HG02973 (cell line): ENCODE results near the gene MVB12B.

Experiments
- ATAC-seq: cut with Tn5 transposase; IDR thresholded peaks from one replicate; pipeline ENCODE4 v1.9.1; 2021; ENCODE audit warnings: moderate library complexity; ENCODE audit not compliant: unreplicated experiment

MVB12B gene

DNA sequence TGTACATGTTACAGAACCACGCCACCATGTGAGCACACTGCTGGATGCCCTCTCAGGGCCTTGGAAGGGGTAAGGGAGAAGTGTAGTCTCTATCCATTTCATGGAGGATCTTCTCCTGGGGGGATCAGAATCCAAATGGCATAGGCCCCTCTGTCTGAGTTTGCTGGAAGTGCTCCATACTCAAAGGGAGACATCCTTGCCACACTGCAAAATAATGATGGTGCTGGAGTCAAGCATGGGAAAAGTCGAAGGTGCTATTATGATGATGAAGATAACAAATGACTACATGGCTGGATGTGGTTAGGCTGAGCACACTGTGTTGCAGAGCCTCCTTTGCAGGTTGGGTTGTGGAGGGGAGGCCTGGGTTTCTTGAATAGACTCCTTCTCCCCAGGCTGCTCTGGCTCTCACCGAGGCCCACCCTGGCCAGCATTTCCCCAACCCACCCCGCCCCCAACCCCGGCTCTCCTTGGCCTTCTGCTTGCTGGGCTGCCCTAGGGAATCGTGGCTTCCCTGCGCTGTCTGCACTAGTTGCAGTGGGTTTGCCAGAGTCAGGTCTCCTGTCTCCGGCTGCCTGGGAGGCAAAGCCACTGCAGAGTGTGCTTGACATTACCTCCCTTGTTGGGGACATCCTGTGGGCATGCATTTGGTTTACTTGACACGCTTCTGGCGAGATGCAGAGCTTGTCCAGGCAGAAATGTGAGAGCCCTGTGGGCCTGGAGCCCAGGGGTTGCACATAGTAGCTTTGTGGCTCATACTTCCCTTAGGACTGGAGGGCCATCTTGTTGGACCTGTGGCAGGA lies 3.0 kb downstream of the MVB12B start:
- ATAC-seq: no peak

DNA sequence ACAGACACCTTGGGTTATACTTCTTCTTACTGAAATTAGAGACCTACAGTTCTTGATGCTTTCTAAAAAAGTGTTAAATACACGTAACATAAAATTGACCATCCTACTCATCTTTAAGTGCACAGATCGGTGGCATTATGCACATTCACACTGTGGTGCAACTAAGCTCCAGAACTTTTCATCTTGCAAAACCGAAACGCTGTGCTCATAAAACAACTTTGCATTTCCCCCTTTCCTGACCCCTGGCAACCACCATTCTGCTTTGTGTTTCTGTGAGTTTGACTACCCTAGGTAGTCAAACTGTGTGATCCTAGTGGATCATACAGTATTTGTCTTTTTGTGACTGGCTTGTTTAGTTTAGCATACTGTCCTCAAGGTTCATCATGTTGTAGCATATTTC lies 3.9 kb downstream of the MVB12B start:
- no peak for ATAC-seq

DNA sequence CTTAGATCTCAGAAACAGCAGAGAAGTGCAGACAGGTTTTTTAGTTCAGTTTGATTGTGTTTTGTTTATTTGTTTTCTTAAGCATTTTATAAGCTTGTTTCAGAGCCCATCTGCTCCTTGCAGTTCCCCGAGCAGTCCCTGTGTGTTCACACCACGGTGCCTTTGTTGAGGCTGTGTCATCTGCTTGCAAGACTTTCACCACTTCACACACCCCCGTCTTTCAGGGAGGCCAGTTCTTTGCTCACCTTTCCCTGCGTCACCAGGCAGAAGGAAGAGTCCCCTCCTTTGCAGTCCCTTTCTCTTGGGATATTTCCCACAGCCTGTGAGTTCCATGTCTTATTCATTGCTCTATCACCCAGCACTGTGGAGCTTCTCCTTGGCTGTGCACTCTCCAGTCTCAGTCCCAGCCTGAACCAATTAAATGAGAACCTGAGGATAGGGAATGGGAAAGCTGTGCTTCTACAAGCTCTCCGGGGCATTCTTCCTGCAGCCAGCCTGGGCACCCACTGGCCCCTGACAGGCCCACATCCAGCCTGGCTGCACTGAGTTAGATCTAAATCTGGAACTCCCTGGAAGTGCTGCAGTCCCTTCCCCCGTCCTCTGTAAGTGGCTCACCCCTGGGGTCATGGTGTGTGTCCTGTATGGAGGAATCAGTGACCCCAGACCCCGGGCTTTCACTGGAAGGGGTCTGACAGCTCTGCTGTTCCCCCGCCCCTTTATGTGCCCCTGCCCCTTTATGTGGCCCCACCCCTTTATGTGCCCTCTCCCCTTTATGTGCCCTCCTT lies 5.5 kb downstream of the MVB12B start:
- ATAC-seq: no peak

DNA sequence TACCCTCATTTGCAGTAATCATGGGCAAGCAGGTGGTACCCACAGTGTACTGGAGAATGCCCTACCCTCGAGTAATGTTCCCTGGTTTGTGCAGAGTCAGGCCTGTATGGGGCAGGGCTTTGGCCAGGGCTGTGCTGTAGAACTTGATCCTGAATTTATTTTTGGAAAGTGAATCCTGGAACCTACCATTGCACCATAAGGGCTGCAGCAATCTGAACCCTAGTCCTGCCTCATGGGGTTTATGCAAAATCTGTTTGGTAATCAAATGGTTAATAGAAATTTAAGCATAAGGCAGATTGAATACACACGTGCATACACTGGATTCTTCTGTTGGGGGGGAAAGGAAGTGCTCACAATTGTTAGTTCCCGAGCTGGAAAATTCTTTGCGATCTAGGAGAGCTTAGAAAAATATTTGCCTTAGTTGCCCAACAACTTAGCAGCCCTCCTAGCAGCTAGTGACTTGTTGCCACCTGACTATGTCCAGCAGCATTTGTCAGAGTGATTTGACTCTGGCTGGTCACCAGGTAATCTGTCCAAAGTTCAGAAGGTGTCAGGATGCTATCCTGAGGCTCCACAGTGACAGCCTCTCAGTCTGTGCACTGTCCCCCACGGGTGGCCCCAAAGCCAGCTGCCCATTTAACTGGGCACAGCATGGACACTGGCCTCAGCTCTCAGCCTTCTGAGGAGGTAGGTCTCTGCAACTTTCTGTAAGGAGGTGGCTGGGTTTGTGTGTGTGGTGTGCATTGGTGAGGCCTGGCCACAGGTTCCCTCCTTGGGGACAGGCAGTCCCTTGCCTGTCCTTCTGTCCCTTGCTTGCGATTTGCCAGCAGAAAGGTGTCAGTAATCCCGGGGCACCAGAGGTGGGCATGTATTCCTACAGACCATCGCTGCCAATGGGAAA lies 8.3 kb downstream of the MVB12B start:
- ATAC-seq: no peak

DNA sequence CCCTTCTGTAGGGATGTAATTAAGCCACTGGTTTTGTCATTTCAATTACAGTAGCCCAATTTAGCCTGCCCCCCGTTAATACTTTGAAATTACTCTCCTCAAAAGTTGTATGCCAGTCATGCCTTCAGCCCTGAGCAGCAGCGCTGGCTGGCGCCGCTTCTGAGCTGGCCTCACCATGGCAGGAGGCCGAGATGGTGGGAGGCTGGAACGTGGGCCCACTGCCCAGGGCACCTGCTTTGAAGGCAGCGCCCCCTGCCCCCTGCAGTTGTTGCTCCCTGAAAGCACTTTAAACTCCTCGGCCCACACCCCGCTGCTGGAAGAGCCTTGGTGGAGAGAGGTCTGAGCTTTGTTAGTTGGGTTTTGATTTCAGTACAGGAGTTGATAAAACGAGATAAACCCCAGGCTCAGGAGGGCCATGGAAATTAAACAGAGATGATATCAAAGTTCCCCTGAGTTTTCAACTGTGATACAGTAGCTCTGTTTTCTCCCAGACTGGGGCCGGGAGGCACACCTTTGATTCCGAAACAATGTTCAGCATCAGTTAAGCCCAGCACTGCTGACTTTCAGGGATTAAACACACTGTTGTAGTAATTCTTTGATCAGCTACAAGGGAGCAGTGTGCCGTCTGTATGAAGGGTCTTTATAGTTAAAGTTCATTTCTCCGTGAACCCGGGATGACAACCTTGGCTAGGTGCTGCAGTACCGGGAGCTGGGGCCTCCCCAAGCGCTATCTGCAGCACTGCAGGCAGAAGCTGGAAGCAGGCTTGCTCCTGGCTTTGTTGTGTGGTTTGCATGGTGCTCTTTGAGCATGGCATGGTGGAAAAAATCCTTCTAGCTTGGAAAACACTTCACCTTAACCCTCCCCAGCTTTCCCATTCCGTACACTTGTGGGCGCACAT lies 9.5 kb downstream of the MVB12B start:
- ATAC-seq: no peak

DNA sequence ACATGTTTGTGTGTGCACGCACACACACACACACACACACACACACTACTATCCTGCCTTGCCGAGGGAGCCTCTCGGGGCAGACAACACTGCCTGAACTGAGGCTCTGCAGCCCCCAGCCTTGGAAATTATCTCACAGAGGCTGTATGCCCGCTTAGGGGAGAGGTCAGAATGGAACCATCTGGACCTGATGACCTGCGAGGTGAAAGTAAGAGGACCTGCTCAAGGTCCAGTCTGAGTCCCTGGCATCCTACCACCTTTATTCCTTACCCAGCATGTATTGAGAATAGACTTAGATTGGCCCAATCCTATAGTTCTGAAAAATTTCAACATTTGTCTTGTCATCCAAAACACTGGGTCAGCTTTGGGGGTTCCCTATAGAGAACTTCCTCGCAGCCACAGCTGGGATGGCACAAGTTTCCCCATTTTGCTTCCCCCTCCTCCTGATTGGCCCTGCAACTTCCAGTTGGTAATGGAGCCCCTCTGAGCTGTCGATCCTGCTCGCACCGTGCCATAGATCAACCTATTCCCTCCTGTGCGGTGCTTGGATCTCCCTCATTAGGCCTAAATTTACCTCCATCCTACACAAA lies 10.2 kb downstream of the MVB12B start:
- ATAC-seq: no peak

DNA sequence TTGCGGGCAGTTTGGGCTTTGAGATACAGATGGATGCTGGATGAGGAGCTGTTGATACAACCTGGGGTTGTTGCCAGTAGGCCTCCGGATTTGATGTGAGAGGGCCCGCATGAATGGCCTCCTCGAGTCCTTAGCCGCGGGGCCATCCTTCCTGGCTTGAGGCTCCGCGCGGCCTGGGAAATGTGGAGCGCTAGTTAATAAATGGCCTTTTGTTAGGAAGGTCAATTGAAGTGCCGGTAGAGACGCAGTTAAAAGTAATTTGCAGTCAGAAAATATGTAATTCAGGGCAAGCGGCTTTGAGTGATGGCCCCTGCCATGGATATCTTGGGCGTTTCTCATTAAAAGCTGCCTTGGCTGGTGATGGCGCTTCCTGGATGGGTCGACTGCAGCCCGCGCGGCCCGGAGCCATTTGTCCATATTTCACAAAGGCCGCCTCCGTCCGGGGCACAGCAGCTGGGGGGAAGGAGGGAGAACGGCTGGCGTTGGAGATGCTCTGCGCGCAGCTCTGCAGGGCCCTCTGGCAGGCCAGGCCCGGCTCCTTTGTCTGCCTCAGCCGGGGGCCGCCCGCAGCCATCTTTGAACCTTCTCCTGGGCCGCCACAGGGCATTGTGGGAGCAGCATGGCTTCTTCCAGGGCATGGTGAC lies 11.2 kb downstream of the MVB12B start:
- no peak for ATAC-seq

GRCh38 chr9:126338945-126339344 lies 12.3 kb downstream of the MVB12B start:
- no peak for ATAC-seq

DNA sequence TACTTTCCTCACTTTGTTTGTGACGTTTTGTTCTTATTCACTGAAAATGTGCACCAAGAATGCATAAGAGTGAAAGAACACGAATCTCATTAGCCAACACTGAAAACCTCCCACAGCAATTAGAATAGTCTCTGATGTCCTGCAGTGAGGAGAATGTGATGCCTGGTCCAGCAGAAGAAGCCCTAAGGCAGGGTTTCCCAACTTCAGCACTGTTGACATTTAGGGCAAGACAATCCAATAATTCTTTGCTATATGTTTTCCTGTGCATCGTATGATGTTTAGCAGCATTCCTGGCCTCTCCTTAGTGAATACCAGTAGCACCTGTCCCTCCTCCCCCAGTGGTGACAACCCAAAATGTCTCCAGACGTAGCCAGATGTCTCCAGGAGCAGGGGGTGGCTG lies 14.8 kb downstream of the MVB12B start:
- ATAC-seq: no peak

DNA sequence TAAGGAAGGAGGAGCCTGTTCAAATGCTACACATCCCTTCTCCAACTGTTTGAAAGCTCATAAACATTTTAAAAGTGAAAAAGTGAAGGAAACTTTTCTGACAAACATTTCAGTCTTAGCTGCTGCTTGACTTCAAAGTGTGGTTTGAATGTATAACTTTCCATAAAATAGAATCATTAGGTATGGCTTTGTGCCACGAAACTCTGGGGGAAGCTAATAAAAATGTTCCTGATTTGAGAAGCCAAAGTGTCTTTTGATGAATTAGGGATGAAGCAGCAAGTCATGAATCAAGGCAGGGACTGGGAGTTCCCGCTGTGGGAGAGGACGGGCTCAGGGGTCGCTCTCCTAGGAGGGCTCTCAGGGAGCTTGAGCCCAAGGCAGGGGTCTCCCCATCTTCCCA lies 15.3 kb downstream of the MVB12B start:
- no peak for ATAC-seq

DNA sequence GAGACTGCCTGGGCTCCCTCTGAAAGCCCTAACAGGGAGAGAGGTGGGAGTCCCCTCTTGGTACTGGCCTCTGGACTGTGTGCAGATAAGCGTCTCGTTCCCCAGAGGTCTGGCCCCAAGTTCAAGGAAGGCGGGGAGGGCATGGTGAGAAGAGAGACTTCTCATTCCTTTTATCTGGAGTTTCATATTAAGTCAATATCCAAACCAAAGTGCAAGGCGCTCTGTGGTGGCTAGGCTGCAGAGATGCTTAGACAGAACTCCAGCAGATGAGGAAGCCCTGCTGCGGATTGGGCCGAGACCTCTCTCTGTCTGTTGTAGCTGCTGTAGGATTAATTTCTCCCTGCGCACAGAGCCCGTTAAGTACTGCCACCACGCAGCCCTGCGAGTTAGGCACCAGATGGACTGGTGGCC lies 16.0 kb downstream of the MVB12B start:
- no peak for ATAC-seq

DNA sequence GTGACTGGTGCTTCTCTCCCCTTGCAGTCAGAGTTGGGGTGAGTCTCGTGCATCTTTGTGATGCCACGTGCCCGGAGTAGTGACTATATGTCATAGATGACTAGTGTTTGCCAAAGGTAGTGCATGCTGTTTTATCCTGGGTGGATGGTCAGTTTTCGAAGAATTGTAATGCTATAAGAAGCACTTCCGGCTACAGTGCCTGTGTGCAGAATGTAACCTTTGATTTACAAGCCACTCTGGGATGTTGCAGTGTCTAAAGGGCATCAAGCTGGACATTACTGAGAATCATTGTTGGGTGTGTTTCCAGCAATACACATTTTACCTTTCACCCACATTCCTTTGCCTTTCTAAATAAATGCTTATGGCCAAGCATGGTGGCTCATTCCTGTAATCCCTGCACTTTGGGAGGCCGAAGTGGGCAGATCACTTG lies 16.7 kb downstream of the MVB12B start:
- no peak for ATAC-seq

DNA sequence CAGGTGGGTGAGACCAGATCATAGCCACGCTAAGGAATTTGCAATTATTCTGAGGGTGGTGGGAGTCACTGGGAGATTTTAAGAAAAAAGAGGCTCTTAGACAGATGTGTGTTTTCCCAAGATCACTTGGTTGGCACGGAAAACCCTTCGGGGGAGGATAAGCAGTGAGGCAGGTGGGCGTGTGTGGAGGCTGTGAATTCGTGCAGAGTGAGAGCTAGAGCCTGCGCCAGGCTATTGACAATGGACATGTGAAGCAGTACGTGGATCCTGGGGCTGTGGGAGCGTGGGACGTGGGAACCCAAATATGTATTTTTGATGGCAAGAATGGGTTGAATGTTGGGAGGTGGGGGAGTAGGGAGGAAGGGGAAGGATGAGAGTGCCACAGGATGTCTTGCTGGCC lies 19.4 kb downstream of the MVB12B start:
- ATAC-seq: no peak

GRCh38 chr9:126347093-126347492 lies 20.5 kb downstream of the MVB12B start:
- ATAC-seq: no peak

DNA sequence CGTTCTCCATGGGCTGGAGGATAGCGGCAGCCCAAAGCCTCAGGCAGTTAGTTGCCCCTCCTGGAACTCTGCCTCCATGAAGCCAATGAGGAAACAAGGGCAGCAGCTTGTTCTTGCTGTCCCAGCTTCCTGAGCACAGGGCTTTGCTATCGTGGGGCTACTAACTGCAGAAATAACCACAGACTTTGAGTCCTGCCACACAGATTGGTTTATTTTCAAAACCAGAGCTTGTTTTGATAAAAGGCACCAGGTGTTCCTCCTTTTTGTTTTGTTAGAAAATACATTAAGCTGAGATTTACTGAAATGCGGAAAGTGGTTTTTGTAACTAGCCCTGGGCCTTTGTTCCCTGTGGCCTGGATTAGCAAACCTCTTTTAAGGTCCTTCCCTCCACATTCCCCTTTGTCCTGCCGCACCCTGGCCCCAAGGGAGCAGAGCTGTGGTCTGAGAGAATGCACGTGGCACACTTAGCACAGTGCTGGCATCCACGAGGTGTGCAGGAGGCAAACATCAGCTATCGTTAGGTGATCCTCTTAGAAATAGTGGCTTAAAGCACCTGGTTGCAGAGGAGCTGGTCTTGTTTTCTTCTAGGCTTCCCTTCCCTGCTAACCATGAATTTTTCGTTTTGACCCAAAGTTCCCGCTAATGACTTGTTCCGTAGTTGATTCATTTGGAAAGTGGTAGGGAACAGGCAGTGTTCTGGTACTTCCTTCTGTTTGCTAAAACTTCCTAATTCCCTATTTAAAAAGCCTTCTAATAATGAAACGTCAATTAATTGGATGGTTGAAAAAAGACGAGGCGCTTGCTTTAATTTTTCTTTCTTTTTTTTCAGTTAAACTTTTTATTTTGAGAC lies 21.5 kb downstream of the MVB12B start:
- no peak for ATAC-seq

- ATAC-seq: no peak
These were observed 22.4 kb downstream of the MVB12B start for GRCh38 chr9:126348911-126349550.

DNA sequence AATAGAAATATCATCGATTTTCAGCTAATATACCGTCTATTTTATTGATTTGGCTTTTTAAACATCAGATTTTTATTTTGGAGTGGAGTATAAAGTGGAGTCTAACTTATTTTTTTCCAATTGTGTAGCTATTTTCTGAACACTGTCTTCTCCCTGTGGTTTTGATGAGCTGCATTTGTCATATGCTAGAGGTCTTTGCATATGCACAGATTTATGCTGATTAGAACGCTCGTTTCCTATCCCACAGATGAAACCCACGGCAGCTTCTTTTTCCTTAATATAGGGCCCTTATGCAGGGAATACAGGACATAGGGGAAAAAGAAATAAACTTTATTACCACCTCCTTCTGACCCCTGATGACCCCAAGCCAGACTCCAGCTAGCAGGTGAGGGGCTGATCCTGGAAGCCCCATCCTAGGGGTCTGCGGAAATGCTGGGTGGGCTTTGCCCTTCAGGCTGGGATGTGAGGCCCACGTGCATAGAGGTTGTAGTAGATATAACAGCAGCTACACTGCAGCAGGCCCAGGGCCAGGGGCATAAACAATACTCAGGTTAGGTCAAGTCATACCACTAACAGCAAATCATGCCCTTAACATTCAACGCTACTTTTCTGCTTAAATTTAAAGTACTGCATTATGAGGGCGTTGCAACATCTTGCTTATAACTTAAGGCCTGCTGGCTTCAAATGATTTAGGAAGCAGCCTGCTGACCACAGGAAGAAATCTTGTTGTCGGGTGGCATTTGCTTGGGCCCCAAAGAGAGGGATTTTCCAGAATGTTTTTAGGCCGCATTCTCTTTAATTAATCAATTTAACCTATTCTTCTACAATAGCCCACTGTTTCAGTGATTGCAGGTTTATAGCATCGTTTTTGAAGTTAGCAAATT lies 28.5 kb downstream of the MVB12B start:
- ATAC-seq: no peak
